HepG2 (cell line): ENCODE results near the gene ZNF853. TPM values are rescaled to one million over a fixed set of nuclear protein-coding genes. Genes with fewer than 3 reads are reported as not detected.

ENCODE experiments used
- ATAC-seq: fragments of 200-7000 bp; cut with Tn5 transposase; 3 replicates; pipeline ENCODE4 v1.9.1; 2020; ENCODE audit warnings: mild to moderate bottlenecking, moderate library complexity
- BruUV-seq: library from RNA; stranded (reverse); fragments of 400-500 nt; replicated peaks from 2 replicates; lab custom pipeline; 2021; lab: Mats Ljungman, UMichigan
- CTCF ChIA-PET: fragments of 300-600 bp; formaldehyde crosslinking; extraction: SDS; loops from one replicate; lab custom pipeline; 2021; ENCODE audit warnings: low total read pairs, inconsistent platforms, low intra/inter-chr PET ratio; lab: Yijun Ruan, JAX
- POLR2A ChIA-PET: fragments of 350-600 bp; sonication (Branson Sonifier 250); formaldehyde crosslinking; loops from one replicate; lab custom pipeline; 2020; ENCODE audit warnings: antibody characterized with exemption, inconsistent platforms; lab: Yijun Ruan, JAX
- DNase-seq: peaks from one replicate; pipeline ENCODE4 v3.0.0-alpha.2; 2015; ENCODE audit warnings: low spot score
- FAIRE-seq: peaks from 3 replicates; lab custom pipeline; 2011; peaks lifted over from hg19 to GRCh38; lab: Jason Lieb, UNC
- H2AFZ ChIP-seq: one replicate; pipeline ENCODE4 v1.6.1; 2011; ENCODE audit warnings: low read length, inconsistent platforms
- H3K27ac ChIP-seq: fragments of 300-600 bp; 3 replicates; pipeline ENCODE4 v1.8.0; 2011; ENCODE audit warnings: mixed run types, mild to moderate bottlenecking, mixed read lengths, low read length, inconsistent platforms; ENCODE audit not compliant: insufficient read depth; ENCODE audit errors: extremely low read length
- H3K27me3 ChIP-seq, 2 experiments: fragments of 200-600 bp in 1 of 2; 2 replicates in 1 of 2; 3 replicates in 1 of 2; pipeline versions ENCODE4 v1.6.0 to v1.8.0; 2011; ENCODE audit warnings: low read length in 2 of 2, mild to moderate bottlenecking in 2 of 2, moderate library complexity in 2 of 2, inconsistent platforms in 1 of 2; ENCODE audit not compliant: insufficient read depth in 2 of 2, control insufficient read depth in 1 of 2
- H3K36me3 ChIP-seq, 2 experiments: fragments of 200-600 bp in 1 of 2; replicated peaks in 1 of 2; 2 replicates in 1 of 2; 3 replicates in 1 of 2; pipeline versions ENCODE4 v1.5.1 to v1.8.0; 2011; ENCODE audit warnings: low read length in 2 of 2, inconsistent platforms in 1 of 2; ENCODE audit not compliant: insufficient read depth in 2 of 2, control insufficient read depth in 1 of 2
- H3K4me1 ChIP-seq: 2 replicates; pipeline ENCODE4 v1.5.1; 2012; ENCODE audit warnings: low read length, inconsistent platforms; ENCODE audit not compliant: insufficient read depth
- H3K4me2 ChIP-seq: 2 replicates; pipeline ENCODE4 v1.6.0; 2011; ENCODE audit warnings: low read depth, low read length, inconsistent platforms
- H3K4me3 ChIP-seq, 3 experiments: fragments of 200-600 bp in 1 of 3; sonication (generic), shearing (Covaris generic) in 1 of 3; replicated peaks in 1 of 3; 2 replicates each; pipeline ENCODE4 v1.5.1; 2011 to 2016; ENCODE audit warnings: low read length in 3 of 3, inconsistent platforms in 2 of 3, low read depth in 2 of 3, mild to moderate bottlenecking in 2 of 3, control low read depth in 1 of 3, mixed read lengths in 1 of 3; ENCODE audit not compliant: insufficient read depth in 1 of 3
- H3K79me2 ChIP-seq: one replicate; pipeline ENCODE4 v1.6.1; 2011; ENCODE audit warnings: low read length, inconsistent platforms; ENCODE audit not compliant: insufficient read depth
- H3K9ac ChIP-seq: 2 replicates; pipeline ENCODE4 v1.6.0; 2011; ENCODE audit warnings: mild to moderate bottlenecking, low read depth, low read length, inconsistent platforms; ENCODE audit not compliant: insufficient read depth
- H3K9me3 ChIP-seq: 2 replicates; pipeline ENCODE4 v1.5.1; 2012; ENCODE audit warnings: mild to moderate bottlenecking, low read length
- H4K20me1 ChIP-seq: 2 replicates; pipeline ENCODE4 v1.6.0; 2011; ENCODE audit warnings: inconsistent platforms, mild to moderate bottlenecking, low read length, moderate library complexity; ENCODE audit not compliant: insufficient read depth
- AGO2 ChIP-seq: fragments of 200-400 bp; formaldehyde crosslinking; optimal IDR thresholded peaks from 2 replicates; pipeline ENCODE3; 2017; ENCODE audit warnings: mild to moderate bottlenecking, low read depth, low read length, moderate library complexity
- ARNT2 ChIP-seq: sonication (generic); formaldehyde crosslinking; IDR thresholded peaks from 2 replicates; pipeline ENCODE4 v1.8.0; 2022; ENCODE audit warnings: mild to moderate bottlenecking, low read depth, missing genetic modification reagents, moderate library complexity
- KLF6 ChIP-seq: IDR thresholded peaks from 2 replicates; pipeline ENCODE4 v1.8.0; 2016; ENCODE audit warnings: missing biosample characterization, missing genetic modification reagents
- POLR2G ChIP-seq: fragments of 200-400 bp; formaldehyde crosslinking; IDR thresholded peaks from 2 replicates; pipeline ENCODE4 v1.6.1; 2018; ENCODE audit warnings: mild to moderate bottlenecking, low read depth, low read length, moderate library complexity
- RELA ChIP-seq: sonication (generic); formaldehyde crosslinking; IDR thresholded peaks from 2 replicates; pipeline ENCODE4 v1.4.0; 2020; ENCODE audit warnings: missing genetic modification reagents
- WGBS: methylation state at CpG from one replicate; pipeline ENCODE4 v1.1.6; 2017; ENCODE audit warnings: low lambda C conversion rate; 5-methylcytosine and 5-hydroxymethylcytosine counted together
- in situ Hi-C: cut with HindIII; loops from 2 replicates; pipeline ENCODE4 v1.10.0; 2017; ENCODE audit warnings: low pct_unique_long_range_greater_than_20kb; ENCODE audit not compliant: extremely low pct_ligation_motif_present
- intact Hi-C: fragments of 100-400 bp; cut with micrococcal nuclease; formaldehyde crosslinking; loops from one replicate; pipeline ENCODE4 v1.10.0; 2022; ENCODE audit not compliant: unreplicated experiment
- polyA plus RNA-seq, 8 experiments: library from polyadenylated mRNA; depleted of rRNA in 3 of 8; stranded (reverse) in 7 of 8; unstranded in 1 of 8; fragments of >200 nt; fragmentation: Illumina TruSeq in 4 of 8; extraction: Trizol in 4 of 8; gene quantifications; 2 replicates each; pipeline versions ENCODE4 v1.2.1 to v1.2.3, GENCODE V29; 2011 to 2016; ENCODE audit warnings: low read depth in 4 of 8, missing spikeins in 1 of 8, mixed read lengths in 1 of 8; ENCODE audit not compliant: insufficient read depth in 1 of 8
- total RNA-seq, 5 experiments: library from RNA; depleted of rRNA; stranded (reverse); fragments of >200 nt; fragmentation: Illumina TruSeq; extraction: Trizol; gene quantifications; 2 replicates each; pipeline ENCODE4 v1.2.3, GENCODE V29; 2016; ENCODE audit warnings: low read depth in 1 of 5

The ZNF853 gene
- total and polyA plus RNA-seq, 2 of the 13 experiments (the other 11 are each of a cell fraction or from before 2014, with no cell fraction given) = 2.1 to 6.2 TPM

DNA sequence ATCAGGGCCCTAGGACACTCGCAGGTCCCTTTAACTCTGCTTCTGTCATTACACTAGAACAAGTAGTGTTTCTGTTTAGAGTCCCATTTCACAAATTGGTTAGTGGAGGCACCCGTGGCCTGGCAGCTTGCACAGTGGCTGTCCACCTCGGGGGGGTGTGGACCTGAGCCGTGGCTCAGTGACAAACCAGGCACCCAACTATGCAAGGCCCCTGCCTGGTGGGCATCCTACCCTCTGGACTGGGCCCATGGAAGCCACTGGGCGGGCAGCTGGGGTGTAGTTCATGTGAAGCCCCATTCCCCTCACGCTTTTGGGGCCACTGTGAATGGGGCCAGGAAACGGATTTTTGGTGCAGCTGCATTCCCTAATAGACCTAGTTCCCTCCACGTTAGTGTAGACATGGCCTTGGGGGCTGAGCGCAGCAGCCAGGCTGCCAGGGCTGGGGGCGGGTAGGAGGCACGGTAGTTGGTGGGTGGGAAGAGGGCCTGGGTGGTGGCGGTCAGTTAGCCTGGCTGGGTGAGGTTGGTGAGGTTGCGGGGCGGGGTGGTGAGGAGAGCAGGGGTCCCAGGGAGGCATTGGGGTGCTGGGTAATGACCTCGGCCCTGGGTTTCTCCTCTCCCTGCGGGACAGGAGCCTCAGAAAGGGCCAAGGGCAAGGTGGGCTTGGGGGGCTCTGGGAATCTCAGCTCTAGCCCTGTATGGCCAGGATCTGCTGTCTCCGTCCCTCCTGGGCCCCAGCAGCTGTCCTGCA is 40.4 kb downstream of the ZNF853 start:
- ATAC-seq = no peak
- Histone ChIP-seq H3K36me3 (peaks cover 2 to 3% of the 10 kb centered on the region in 2 experiments; a peak in 1 of 5 replicates), H4K20me1 (no peaks in the 10 kb centered on the region), H3K9ac (no peak overlapping the region), H3K4me2 (no peak overlapping the region), H3K9me3 (no peaks in the 10 kb centered on the region), H3K27ac (no peak overlapping the region)
- BruUV-seq = no TSS peak
- in situ Hi-C loops = no loop called here
- no peak for FAIRE-seq
- TF ChIP-seq RELA (no peak), KLF6 (CRISPR knock-in tag) (no peak), AGO2 (peak; percentile 41)
- TF ChIP-seq, all 625 proteins: peak for 1
- intact Hi-C loops = no loop called here
- ChIA-PET CTCF (no interaction called here), POLR2A (no interaction called here)
- Histone ChIP-seq H3K4me1 (peaks cover 18% of the 10 kb centered on the region), H3K79me2 (no peaks in the 10 kb centered on the region), H3K27me3 (no peaks in the 10 kb centered on the region), H2AFZ (no peak overlapping the region), H3K4me3 (no peak overlapping the region)
- no peak for DNase-seq
- 89% methylated on average over 14 of the region's 17 CpGs for WGBS

DNA sequence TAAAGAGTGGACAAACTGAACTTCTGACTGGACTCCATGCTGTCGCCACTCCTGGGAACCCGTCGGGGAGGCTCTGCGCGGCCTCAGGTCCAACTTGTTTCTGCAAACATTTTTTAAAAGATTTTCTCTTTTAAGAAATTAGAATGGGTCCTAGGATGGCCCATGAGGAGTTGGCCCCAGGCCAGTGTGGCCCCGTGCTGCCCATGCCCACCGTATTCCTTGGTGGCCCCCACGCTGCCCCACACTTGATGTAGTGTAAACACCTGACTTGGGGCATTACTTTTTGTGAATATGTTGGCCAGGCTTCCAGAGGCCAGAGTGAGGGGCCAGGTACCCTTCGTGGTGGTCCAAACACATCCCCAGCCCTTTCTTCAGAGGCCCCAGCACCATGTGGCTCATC is 41.0 kb downstream of the ZNF853 start:
- no peak overlapping the region for H3K9ac ChIP-seq
- CTCF ChIA-PET = no interaction called here
- peaks cover 2 to 3% of the 10 kb centered on the region in 2 experiments; a peak in 1 of 5 replicates for H3K36me3 ChIP-seq
- H3K4me1 ChIP-seq = peaks cover 18% of the 10 kb centered on the region
- no peak for FAIRE-seq
- TF ChIP-seq ARNT2 = no peak
- TF ChIP-seq POLR2G = peak; percentile 41; the same call in 1 of the 2 replicates
- TF ChIP-seq, all 625 proteins: peak for 1
- Histone ChIP-seq H3K79me2 (no peaks in the 10 kb centered on the region), H3K9me3 (no peaks in the 10 kb centered on the region), H4K20me1 (no peaks in the 10 kb centered on the region), H3K4me3 (no peak overlapping the region), H3K27ac (no peak overlapping the region), H2AFZ (no peak overlapping the region), H3K4me2 (no peak overlapping the region), H3K27me3 (no peaks in the 10 kb centered on the region; a peak in 1 of 5 replicates)
- in situ Hi-C loops = no loop called here
- no peak for DNase-seq
- intact Hi-C loops = no loop called here
- WGBS = 96% methylated on average over 8 of the region's 9 CpGs
- no TSS peak for BruUV-seq
- POLR2A ChIA-PET = no interaction called here
- ATAC-seq = no peak
